Mesodermal cell (in vitro differentiated cells): ENCODE results near the gene AKAP13.

Source experiments
- H3K27ac ChIP-seq: 2 replicates; pipeline ENCODE4 v1.7.0; 2013; ENCODE audit warnings: mild to moderate bottlenecking, low read depth, low read length, moderate library complexity; ENCODE audit not compliant: severe bottlenecking
- H3K36me3 ChIP-seq: 2 replicates; pipeline ENCODE4 v1.7.1; 2013; ENCODE audit warnings: mild to moderate bottlenecking, low read length, moderate library complexity; ENCODE audit not compliant: control insufficient read depth, insufficient read depth
- H3K4me1 ChIP-seq: one replicate; pipeline ENCODE4 v1.7.1; 2013; ENCODE audit warnings: mild to moderate bottlenecking, low read length; ENCODE audit not compliant: insufficient read depth, control insufficient read depth, poor library complexity, severe bottlenecking
- H3K4me3 ChIP-seq: 2 replicates; pipeline ENCODE4 v1.7.0; 2013; ENCODE audit warnings: low read length, control low read depth, mild to moderate bottlenecking; ENCODE audit not compliant: insufficient read depth, poor library complexity, severe bottlenecking; ENCODE audit errors: extremely low read depth
- H3K9me3 ChIP-seq: 2 replicates; pipeline ENCODE4 v1.7.1; 2013; ENCODE audit warnings: mild to moderate bottlenecking, low read length, moderate library complexity; ENCODE audit not compliant: control insufficient read depth
- WGBS, 2 experiments: methylation state at CpG; one replicate each; pipeline ENCODE4 v1.1.5; 2013; ENCODE audit warnings: missing lambda C conversion rate in 2 of 2; ENCODE audit not compliant: insufficient coverage in 2 of 2; 5-methylcytosine and 5-hydroxymethylcytosine counted together

AKAP13 gene

GRCh38 chr15:85401108-85401774 lies 20.8 kb downstream of the AKAP13 start:
- no peaks in the 10 kb centered on the region for H3K9me3 ChIP-seq
- 100% methylated on average over 1 to 2 of the region's 4 CpGs for WGBS, 2 experiments
- no peaks in the 10 kb centered on the region for H3K36me3 ChIP-seq
- H3K4me1 ChIP-seq: peaks cover 37% of the 10 kb centered on the region
- peak overlapping the region; percentile 30 for H3K27ac ChIP-seq
- no peak overlapping the region for H3K4me3 ChIP-seq

GRCh38 chr15:85402195-85402881 lies 21.9 kb downstream of the AKAP13 start:
- no peaks in the 10 kb centered on the region for H3K36me3 ChIP-seq
- no peak overlapping the region for H3K4me3 ChIP-seq
- H3K4me1 ChIP-seq: peaks cover 46% of the 10 kb centered on the region
- no peaks in the 10 kb centered on the region for H3K9me3 ChIP-seq
- H3K27ac ChIP-seq: peak overlapping the region; percentile 11
- whole genome bisulfite sequencing, 2 experiments: 86 to 98% methylated on average over 3 to 5 of the region's 5 CpGs

DNA sequence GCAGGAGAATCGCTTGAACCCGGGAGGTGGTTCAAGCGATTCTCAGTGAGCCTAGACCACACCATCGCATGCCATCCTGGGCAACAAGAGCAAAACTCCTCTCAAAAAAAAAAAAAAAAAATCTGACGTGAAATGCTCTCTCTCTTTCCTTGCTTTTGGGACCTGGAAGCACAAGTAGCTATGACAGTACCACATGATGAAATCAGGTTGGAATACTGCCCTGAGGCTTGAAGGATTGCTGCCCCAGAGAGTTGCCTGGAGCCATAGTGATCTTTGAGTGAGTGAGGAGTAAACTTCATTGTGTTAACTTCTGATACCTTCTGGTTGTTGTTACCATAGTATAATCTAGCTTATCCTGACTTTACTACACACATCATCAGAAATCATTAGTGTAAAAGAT lies 23.3 kb downstream of the AKAP13 start:
- Histone ChIP-seq H3K36me3 (peaks cover 2% of the 10 kb centered on the region), H3K27ac (no peak overlapping the region), H3K4me3 (no peak overlapping the region), H3K9me3 (peaks cover 3% of the 10 kb centered on the region), H3K4me1 (peaks cover 57% of the 10 kb centered on the region)
- WGBS, 2 experiments: 85 to 95% methylated on average over 2 to 3 of the region's 5 CpGs

DNA sequence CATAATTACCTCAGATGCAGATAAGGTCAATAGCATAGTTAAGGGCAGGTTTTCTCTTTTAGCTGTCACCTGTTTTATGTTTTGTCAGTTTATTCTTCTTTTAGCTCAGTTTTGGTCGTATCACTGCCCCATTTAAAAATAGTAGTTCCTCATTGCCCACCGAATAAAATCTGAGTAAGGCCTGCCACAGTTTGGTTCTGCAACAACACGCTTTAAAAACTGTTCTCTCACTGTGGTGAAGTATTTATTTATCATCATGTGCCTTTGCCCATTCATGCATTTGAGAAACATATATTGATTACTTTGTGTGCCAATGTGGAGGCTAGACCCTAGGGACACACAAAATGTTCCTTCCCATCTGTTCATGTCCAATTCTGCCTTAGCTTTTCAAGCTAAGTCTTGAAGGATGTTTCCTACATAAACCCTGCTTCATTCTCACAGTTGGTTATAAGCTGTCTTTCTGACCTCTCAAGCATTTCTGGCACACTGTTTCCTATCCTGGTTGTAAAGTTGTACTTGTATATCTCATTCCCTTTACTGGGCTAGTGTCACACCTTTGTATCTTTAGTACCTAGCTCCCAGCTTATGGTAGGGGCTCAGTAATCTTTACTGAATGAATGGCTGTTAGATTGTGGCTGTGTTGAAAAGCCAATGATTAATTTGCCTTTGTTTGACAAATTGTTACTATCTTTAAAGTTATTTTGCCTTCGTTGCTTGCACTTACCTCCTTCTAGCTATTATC lies 23.9 kb downstream of the AKAP13 start:
- WGBS, 2 experiments: 83% methylated on average over 2 of the region's 4 CpGs; no CpG with 5 or more reads in 1 of the 2 experiments
- H3K27ac ChIP-seq: peak overlapping the region; percentile 47
- peaks cover 2% of the 10 kb centered on the region for H3K36me3 ChIP-seq
- no peak overlapping the region for H3K4me3 ChIP-seq
- H3K4me1 ChIP-seq: peaks cover 57% of the 10 kb centered on the region
- peaks cover 5% of the 10 kb centered on the region for H3K9me3 ChIP-seq

DNA sequence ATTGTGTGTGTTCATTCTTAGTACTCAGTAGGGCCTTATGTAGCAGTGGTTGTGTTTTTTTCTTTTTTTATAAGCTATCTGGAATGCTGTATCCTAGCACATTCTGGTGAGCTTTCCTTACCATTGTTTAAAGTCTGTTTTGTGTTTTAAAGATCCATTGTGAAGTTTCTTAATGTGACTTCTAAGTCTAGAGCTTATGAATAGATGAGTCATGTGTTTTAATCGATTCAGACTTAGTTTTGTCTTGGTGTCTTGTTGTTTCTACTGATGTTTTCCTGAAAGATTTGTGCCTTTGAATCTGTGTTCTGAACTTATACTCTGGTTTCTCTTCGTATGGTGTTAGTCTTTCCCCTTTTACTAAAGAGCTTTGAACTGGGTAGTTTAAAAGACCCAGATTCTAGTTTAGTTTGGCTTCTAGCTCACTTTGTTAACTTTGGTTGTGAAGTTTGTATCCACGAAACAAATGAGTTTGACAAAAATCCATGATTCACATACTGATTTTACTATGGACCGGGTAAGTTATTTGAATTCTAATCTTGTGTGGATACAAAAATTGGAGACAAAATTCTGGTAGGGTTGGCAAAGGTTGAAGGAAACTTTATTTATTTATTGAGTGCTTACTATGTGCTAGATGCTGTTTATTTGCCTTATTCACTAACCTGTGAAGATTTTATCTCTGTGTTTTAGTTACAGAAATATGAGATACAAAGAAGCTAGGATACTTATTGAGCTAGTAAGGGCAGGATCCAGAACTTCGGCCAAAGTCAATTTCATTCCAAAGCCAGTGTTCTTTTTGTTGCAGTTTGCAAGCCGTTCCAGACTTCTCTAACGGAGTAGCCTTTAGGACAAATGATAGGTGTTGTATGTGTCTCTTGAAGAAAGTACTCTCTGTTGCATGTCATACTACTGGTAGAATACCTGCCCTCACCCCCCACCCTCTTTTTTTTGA lies 24.8 kb downstream of the AKAP13 start:
- H3K4me1 ChIP-seq: peaks cover 57% of the 10 kb centered on the region
- peaks cover 4% of the 10 kb centered on the region for H3K36me3 ChIP-seq
- H3K9me3 ChIP-seq: peaks cover 5% of the 10 kb centered on the region
- H3K27ac ChIP-seq: peak overlapping the region; percentile 47
- 63 to 100% methylated on average over 2 to 3 of the region's 7 CpGs for WGBS, 2 experiments
- no peak overlapping the region for H3K4me3 ChIP-seq

- H3K4me1 ChIP-seq: peaks cover 52% of the 10 kb centered on the region
- H3K9me3 ChIP-seq: peaks cover 5% of the 10 kb centered on the region
- peaks cover 9% of the 10 kb centered on the region for H3K36me3 ChIP-seq
- no peak overlapping the region for H3K27ac ChIP-seq
- WGBS, 2 experiments: 84 to 87% methylated on average over 3 of the region's 4 CpGs
- no peak overlapping the region for H3K4me3 ChIP-seq
Observed at GRCh38 chr15:85406916-85407315, 26.5 kb downstream of the AKAP13 start.

DNA sequence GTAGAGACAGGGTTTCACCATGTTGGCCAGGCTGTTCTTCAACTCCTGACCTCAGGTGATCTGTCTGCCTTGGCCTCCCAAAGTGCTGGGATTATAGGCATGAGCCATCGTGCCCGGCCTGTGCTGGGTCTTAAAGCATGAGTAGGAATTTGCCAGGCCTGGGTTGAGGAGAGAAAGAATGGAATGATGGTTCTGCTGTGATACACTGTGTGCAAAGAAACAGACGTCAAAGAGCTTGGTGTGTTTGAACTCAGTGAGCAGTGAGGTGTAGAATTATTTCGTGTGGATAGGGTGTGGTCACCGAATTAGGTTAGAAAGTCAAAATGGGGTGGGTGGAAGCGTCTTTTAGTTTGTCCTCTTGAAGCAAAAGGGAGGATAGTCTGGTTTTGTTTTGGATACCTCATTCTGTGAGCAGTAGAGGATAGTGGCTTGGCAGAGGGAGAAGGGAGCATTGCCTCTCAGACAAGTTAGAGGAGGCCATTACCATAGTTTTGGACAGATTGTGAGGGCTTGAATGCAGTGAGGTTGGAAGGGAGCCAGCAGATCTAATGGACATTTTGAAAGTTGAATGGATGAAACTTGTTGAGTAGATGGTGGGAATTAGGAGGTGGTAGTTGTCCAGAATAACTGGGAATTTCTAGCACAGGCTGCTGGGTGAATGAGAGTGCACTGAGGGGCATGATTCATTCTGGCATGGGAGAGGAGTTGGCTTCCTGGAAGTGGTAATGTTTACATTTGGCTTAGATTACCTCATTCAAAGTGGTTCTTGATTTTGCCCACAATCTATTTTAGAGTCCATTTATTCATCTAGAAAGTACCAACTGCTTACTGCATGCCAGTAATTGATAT lies 27.2 kb downstream of the AKAP13 start:
- H3K4me3 ChIP-seq: no peak overlapping the region
- peaks cover 9% of the 10 kb centered on the region for H3K36me3 ChIP-seq
- H3K27ac ChIP-seq: peak overlapping the region; percentile 77
- 93 to 94% methylated on average over 6 of the region's 6 CpGs for WGBS, 2 experiments
- peaks cover 5% of the 10 kb centered on the region for H3K9me3 ChIP-seq
- peaks cover 52% of the 10 kb centered on the region for H3K4me1 ChIP-seq

GRCh38 chr15:85408270-85408746 lies 27.9 kb downstream of the AKAP13 start:
- Histone ChIP-seq H3K36me3 (peaks cover 9% of the 10 kb centered on the region), H3K4me1 (peaks cover 56% of the 10 kb centered on the region), H3K9me3 (peaks cover 5% of the 10 kb centered on the region), H3K27ac (no peak overlapping the region), H3K4me3 (no peak overlapping the region)
- 90 to 97% methylated on average over 2 to 4 of the region's 6 CpGs for WGBS, 2 experiments

DNA sequence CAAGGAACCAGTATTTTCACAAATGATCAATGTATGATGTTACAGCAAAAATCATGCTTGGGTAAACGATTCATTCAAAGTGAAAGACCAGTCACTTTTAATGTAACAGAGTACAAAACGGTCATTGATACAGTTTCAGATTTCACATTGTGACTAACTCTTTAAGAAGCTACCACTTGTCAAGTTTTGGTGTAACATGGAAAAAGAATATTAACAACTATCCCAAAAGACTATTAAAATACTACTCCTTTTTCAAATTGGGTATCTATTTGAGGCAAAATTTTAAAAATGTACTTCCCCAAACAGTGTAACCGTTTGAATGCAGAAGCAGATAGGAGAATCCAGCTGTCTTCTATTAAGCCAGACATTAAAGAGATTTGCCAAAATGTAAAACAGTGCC lies 31.7 kb downstream of the AKAP13 start:
- Histone ChIP-seq H3K9me3 (peaks cover 5% of the 10 kb centered on the region), H3K4me1 (peaks cover 54% of the 10 kb centered on the region), H3K27ac (no peak overlapping the region), H3K36me3 (peaks cover 9% of the 10 kb centered on the region), H3K4me3 (no peak overlapping the region)
- WGBS, 2 experiments: 70 to 82% methylated on average over 2 to 3 of the region's 3 CpGs
